Kidney (tissue), 14 donors: ENCODE results near the gene FNIP2. TPM values are rescaled to one million over a fixed set of nuclear protein-coding genes. Genes with fewer than 3 reads are reported as not detected.
"Not testable (repeated sequence)": the region's sequence is repeated elsewhere in the genome, so short reads cannot be mapped to it uniquely, and the experiment has no call there.

Experiments used
- DNase-seq, 5 donors: peaks; one replicate each; pipeline ENCODE4 v3.0.0-alpha.2; 2013 to 2020
- FAIRE-seq: peaks from 2 replicates; lab custom pipeline; 2012; peaks lifted over from hg19 to GRCh38; lab: Jason Lieb, UNC
- H3K27ac ChIP-seq, 2 donors: one replicate each; pipeline ENCODE4 v1.7.0; 2013; ENCODE audit warnings: low read depth in 2 of 2, low read length in 2 of 2, inconsistent platforms in 1 of 2
- H3K27me3 ChIP-seq: one replicate; pipeline ENCODE4 v1.7.1; 2013; ENCODE audit warnings: low read length, inconsistent platforms; ENCODE audit not compliant: control insufficient read depth, insufficient read depth
- H3K36me3 ChIP-seq, 3 donors: one replicate each; pipeline versions ENCODE4 v1.7.0 to v1.7.1; 2013; ENCODE audit warnings: low read length in 3 of 3, control low read depth in 1 of 3, inconsistent platforms in 1 of 3; ENCODE audit not compliant: insufficient read depth in 3 of 3, control insufficient read depth in 2 of 3
- H3K4me1 ChIP-seq, 3 donors: one replicate each; pipeline versions ENCODE4 v1.7.0 to v1.7.1; 2013; ENCODE audit warnings: low read length in 3 of 3, inconsistent platforms in 1 of 3, low read depth in 1 of 3; ENCODE audit not compliant: control insufficient read depth in 2 of 3, insufficient read depth in 2 of 3
- H3K4me3 ChIP-seq, 3 donors: one replicate each; pipeline versions ENCODE4 v1.7.0 to v1.8.1; 2013; ENCODE audit warnings: low read length in 3 of 3, control low read depth in 1 of 3, inconsistent platforms in 1 of 3
- H3K9ac ChIP-seq, 3 donors: one replicate each; pipeline versions ENCODE4 v1.7.0 to v1.7.1; 2013; ENCODE audit warnings: low read length in 3 of 3, control low read depth in 1 of 3, inconsistent platforms in 1 of 3
- H3K9me3 ChIP-seq, 3 donors: one replicate each; pipeline versions ENCODE4 v1.7.0 to v1.7.1; 2013; ENCODE audit warnings: low read length in 3 of 3, control low read depth in 1 of 3, inconsistent platforms in 1 of 3; ENCODE audit not compliant: control insufficient read depth in 2 of 3, insufficient read depth in 1 of 3
- intact Hi-C: fragments of 100-400 bp; cut with DNase I; formaldehyde crosslinking; loops from one replicate; pipeline ENCODE4 v1.11.1; 2022
- polyA plus RNA-seq: library from polyadenylated mRNA; stranded (reverse); fragments of 350-450 nt; fragmentation: Illumina TruSeq; extraction: RNeasy Lipid Tissue Mini Kit (QIAGEN cat#74804); gene quantifications from one replicate; pipeline ENCODE4 v1.2.3, GENCODE V29; 2014; ENCODE audit warnings: low read depth, low replicate concordance; ENCODE audit not compliant: insufficient read depth
- total RNA-seq: library from RNA; stranded (reverse); fragmentation: NEBNext Ultra II Directional; extraction: Animal tissue kit (Norgen Biotek cat#: 25700); gene quantifications from one replicate; pipeline ENCODE4 v1.2.1, GENCODE V29; 2021
- TF ChIP-seq, protein P1 (sequence below): IDR thresholded peaks from 3 replicates; pipeline ENCODE4 v1.5.1; 2012; ENCODE audit warnings: mild to moderate bottlenecking, moderate library complexity, borderline replicate concordance; ENCODE audit not compliant: insufficient read depth; ENCODE audit errors: extremely low read depth
- donor health status: control.
- donor health status: control.
- donor health status: control.
- donor health status: control.
- donor health status: control.
- donor health status: DM: yes; HTN: yes; CAD: no.
- donor health status: Normal renal cell carcinoma (clear cell type).

Gene FNIP2
- total and polyA plus RNA-seq, 2 donors from 2014 or later = 13.2 to 65.1 TPM

DNA sequence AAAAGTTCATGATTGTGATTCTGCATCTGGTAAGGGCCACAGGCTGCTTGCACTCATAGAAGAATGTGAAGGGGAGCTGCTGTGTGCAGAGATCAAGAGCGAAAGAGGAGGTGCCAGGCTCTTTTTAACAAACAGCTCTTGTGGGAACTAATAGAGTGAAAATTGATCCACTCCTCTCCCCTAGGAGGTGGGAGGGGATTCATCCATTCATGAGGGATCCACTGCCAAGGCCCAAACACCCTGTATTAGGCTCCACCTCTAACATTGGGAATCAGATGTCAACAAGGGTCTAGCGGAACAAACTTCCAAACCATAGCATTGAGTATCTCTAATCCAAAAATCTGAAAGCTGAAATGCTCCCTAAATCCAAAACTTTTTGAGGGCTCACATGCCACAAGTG, 29.2 kb upstream of the FNIP2 start:
- Histone ChIP-seq H3K27me3 (no peaks in the 10 kb centered on the region), H3K27ac (no peak overlapping the region), H3K4me3 (no peak overlapping the region), H3K4me1 (no peaks in the 10 kb centered on the region), H3K9me3 (no peaks in the 10 kb centered on the region), H3K36me3 (no peaks in the 10 kb centered on the region), H3K9ac (no peak overlapping the region)
- FAIRE-seq (no peak), DNase-seq (no peak)
- intact Hi-C loops = loop anchor here (10.0 kb wide), 1 partner anchor 105 kb away; no protein-coding TSS in a partner anchor
- TF ChIP-seq, protein P1, sequence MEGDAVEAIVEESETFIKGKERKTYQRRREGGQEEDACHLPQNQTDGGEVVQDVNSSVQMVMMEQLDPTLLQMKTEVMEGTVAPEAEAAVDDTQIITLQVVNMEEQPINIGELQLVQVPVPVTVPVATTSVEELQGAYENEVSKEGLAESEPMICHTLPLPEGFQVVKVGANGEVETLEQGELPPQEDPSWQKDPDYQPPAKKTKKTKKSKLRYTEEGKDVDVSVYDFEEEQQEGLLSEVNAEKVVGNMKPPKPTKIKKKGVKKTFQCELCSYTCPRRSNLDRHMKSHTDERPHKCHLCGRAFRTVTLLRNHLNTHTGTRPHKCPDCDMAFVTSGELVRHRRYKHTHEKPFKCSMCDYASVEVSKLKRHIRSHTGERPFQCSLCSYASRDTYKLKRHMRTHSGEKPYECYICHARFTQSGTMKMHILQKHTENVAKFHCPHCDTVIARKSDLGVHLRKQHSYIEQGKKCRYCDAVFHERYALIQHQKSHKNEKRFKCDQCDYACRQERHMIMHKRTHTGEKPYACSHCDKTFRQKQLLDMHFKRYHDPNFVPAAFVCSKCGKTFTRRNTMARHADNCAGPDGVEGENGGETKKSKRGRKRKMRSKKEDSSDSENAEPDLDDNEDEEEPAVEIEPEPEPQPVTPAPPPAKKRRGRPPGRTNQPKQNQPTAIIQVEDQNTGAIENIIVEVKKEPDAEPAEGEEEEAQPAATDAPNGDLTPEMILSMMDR = no peak

DNA sequence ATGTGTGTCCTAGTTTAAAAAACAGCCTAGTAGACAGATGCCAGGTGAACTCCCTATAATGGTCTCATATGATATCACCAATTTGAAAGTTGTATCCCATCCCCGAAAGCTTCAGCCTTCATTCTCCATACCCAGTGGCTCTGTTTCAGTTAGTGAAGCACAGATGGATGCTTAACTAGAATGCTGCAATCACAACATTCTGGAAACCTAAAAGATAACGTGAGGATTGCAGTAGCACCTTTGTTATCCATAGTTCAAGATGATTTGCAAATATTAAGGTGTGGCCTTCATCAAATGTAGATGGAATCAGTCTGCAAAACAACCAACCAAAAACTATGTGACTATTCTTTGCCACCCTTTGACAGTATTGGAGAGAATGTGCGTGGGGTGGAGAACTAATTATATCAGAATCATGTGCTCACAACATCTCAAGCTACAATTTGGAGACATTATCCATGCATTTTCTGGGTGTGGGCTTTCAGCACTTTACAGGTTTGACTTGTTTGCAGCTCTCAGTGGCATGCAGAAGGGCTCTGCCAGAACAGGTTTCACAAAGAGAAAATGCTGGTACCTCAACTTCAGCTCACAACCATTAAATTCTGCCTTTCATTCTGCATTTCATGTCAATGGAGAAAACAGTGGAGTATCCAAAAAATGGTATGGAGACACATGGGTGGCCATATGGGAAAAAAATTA, 27.4 kb upstream of the FNIP2 start:
- no peak overlapping the region for H3K9ac ChIP-seq
- H3K4me3 ChIP-seq = no peak overlapping the region
- H3K27me3 ChIP-seq = no peaks in the 10 kb centered on the region
- H3K27ac ChIP-seq = no peak overlapping the region
- H3K9me3 ChIP-seq = no peaks in the 10 kb centered on the region
- intact Hi-C loops = no loop called here
- DNase-seq (no peak), FAIRE-seq (no peak)
- H3K36me3 ChIP-seq = no peaks in the 10 kb centered on the region
- TF ChIP-seq, protein P1 = no peak
- H3K4me1 ChIP-seq = no peaks in the 10 kb centered on the region

DNA sequence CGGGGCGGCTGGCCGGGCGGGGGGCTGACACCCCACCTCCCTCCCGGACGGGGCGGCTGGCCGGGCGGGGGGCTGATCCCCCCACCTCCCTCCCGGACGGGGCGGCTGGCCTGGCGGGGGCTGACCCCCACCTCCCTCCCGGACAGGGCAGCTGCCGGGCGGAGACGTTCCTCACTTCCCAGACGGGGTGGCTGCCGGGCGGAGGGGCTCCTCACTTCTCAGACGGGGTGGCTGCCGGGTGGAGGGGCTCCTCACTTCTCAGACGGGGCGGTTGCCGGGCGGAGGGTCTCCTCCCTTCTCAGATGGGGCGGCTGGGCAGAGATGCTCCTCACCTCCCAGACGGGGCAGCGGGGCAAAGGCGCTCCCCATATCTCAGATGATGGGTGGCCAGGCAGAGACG, 22.3 kb upstream of the FNIP2 start:
- FAIRE-seq, H3K9ac ChIP-seq, intact Hi-C loops, DNase-seq, H3K36me3 ChIP-seq, H3K27me3 ChIP-seq, H3K4me3 ChIP-seq, H3K27ac ChIP-seq, H3K4me1 ChIP-seq, H3K9me3 ChIP-seq: not testable (repeated sequence)

DNA sequence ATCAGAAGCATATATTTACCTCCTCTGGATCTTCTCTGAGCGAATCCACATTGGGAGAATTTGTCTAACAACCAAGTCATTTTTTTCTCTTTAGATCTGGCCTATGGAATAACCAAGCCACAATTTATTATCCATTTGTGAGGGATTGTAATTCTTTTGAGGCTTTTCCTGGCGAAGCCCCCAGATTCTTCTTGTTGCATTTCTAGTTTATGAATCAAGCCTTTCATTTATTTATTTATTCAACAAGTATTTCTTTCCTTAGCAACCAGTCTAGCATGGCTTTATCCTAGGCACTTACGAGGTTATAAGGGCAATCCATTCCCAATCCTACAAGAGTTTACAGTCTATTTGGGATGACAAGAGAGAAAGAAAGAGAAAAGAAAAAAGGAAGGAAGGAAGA, 18.4 kb upstream of the FNIP2 start:
- DNase-seq (no peak), FAIRE-seq (no peak)
- Histone ChIP-seq H3K27ac (no peak overlapping the region), H3K4me3 (no peak overlapping the region), H3K4me1 (no peaks in the 10 kb centered on the region), H3K9ac (no peak overlapping the region), H3K9me3 (no peaks in the 10 kb centered on the region), H3K27me3 (no peaks in the 10 kb centered on the region), H3K36me3 (no peaks in the 10 kb centered on the region)
- intact Hi-C loops = no loop called here
- TF ChIP-seq, protein P1 = no peak
